NCI-H1105 (cell line): ENCODE data around the gene CD300LF.

Source experiments
- DNase-seq: peaks from one replicate; lab custom pipeline; 2025; lab: John Stamatoyannopoulos, UW

CD300LF gene

DNA sequence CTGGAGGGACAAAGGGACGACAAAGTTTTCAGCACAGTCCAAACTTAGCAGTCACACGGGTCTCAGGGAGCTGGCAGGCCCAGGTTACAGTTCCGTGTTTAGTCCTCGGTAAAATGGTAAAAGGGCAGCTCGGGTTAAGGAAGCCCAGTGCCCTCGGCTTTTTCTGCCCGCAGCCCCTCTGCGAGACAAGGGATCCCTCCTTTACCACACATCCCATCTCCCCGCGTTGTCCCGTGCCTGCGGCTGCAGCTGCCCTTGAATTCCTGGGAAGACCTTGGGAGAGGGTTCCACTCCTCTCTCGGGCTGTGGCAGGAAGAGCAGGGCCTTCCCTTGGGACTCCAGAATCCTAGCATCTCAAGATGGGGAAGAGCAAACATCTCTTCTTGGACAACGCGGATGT is 17.1 kb upstream of the CD300LF start:
- DNase-seq = no peak

DNA sequence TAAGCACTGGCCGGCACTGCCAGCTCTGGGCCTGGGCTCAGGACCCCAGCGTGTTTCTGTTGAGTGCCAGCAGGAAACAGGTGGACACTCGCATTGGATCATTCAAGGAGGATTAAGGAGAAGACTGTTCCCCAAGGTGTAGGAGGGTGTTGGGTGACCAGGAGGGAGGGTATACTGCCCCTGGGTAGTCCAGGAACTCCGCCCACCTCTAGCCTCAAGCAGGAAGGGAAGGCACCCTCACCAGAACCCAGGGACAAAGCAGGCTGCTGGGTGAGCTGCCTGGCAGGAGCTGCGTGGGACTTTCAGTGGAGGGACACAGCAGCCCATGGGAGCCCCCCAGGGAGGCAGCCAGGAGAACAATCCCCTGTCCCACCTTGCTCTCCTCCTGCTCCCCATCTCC is 16.6 kb upstream of the CD300LF start:
- DNase-seq = no peak

DNA sequence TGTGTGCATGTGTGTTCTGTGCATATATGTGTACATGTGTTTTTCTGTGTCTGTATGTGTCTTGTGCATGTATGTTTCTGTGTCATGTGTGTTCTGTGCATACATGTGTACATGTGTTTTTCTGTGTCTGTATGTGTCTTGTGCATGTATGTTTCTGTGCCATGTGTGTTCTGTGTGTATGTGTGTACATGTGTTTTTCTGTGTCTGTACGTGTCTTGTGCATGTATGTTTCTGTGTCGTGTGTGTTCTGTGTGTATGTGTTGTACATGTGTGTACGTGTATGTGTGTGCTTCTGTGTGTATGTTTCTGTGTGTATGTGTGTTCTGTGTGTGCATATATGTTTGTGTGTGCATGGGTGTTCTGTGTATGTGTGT is 16.0 kb upstream of the CD300LF start:
- no peak for DNase-seq

DNA sequence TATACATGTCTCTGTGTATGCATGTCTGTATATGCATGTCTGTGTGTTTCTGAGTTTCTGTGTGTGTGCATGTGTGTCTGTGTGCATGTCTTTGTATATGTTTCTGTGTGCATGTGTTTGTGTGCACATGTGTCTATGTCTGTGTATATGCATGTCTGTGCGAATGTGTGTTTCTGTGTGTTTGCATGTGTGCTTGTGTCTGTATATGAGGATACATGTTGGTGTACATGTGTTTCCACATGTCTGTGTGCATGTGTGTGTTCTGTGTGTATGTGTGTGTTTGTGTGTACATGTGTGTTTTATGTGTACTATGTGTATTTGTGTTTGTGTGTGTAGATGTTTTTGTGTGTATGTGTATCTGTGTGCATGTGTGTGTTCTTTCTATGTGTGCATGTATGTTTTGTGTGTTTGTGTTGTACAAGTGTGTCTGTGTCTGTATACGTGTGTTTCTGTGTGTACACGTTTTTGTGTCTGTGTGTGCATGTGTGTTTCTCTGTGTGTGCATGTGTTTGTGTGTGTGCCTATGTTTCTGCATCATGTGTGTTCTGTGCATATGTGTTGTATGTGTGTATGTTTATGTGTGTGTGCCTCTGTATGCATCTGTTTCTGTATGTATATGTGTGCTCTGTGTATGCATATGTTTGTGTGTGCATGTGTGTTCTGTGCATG is 15.4 kb upstream of the CD300LF start:
- DNase-seq = no peak

DNA sequence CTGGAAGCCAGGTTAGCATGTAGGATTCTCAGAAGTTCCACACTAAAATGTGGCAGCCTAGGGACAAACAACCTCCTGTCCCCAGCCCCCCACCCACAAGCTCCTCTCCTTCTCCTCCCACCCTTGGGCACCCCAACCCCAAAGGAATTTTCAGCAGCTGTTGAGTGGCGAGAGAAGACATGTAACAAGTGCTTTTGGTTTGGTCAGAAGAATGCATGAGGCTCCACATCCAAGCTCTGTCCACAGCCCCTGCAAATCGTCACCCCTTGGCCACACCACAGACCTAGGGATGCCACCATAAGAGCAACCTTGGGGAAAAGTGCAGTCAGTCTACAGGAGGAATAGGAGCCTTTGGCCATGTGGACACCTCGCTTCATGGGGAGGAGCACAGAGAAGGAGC is 12.4 kb upstream of the CD300LF start:
- DNase-seq = no peak

DNA sequence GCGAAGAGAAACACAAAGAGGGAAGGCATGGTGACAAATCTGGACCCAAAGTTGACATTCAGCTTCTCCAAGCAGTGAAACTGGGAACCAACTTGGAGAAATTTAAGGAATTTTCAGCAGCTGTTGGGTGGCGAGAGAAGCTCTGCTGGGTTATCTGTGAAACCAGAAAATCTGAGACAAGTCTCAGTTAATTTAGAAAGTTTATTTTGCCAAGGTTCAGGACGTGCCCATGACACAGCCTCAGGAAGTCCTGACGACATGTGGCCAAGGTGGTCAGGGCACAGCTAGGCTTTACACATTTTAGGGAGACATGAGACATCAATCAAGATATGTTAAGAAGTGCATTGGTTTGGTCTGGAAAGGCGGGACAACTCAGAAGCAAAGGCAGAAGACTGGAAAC is 11.2 kb upstream of the CD300LF start:
- DNase-seq = no peak

DNA sequence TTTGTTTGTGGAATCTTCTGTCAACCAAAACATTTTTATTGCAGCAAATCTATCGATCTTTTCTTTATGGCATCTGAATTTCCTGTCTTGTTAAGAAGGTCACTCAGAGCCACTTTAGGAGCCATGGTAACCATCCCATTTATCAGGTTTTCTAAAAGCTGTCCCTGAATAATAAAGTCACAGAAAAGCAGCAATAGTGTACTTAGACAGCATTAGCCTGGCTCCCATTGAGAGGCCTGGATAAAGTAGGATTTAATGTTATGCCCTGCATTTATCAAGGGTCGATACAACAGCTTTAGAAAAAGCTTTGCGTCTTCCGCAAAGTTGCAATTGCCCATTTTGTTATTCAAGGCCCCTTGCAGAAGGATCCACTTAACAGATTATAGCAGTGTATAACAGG is 10.1 kb upstream of the CD300LF start:
- no peak for DNase-seq

DNA sequence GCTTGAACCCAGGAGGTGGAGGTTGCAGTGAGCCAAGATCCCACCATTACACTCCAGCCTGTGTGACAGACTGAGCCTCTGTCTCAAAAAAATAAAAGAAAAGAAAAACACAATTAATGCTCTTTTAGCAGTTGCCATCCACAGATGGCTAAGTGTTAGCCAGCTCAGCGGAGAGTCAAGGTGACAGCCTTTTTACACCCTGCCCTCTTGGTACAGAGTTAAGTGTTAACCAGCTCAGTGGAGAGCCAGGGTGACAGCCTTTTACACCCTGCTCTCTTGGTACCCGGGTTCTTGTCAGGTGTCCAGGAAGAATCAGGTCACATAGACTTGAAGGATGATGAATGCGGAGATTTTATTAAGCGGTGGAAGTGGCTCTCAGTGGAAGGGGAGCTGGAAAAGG is 7.8 kb upstream of the CD300LF start:
- no peak for DNase-seq

DNA sequence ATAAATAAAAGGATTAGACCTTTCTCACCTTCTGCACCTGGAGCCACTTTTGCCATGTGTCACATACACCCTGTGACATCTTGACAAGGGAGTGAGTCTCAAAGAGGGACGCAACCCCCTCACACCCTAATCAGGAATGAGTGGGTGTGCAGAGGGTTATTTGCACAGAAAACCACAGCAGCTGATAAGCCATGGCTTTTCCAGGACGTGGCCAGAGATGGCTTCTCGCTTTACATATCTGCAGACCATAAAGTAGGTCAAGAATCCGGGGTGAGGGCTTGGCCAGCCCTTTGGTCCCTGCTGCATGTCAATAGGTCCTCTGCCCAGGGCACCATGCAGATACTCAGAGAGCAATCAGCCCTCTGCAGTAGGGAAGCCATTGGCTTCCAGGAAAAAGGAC is 2.4 kb upstream of the CD300LF start:
- no peak for DNase-seq

DNA sequence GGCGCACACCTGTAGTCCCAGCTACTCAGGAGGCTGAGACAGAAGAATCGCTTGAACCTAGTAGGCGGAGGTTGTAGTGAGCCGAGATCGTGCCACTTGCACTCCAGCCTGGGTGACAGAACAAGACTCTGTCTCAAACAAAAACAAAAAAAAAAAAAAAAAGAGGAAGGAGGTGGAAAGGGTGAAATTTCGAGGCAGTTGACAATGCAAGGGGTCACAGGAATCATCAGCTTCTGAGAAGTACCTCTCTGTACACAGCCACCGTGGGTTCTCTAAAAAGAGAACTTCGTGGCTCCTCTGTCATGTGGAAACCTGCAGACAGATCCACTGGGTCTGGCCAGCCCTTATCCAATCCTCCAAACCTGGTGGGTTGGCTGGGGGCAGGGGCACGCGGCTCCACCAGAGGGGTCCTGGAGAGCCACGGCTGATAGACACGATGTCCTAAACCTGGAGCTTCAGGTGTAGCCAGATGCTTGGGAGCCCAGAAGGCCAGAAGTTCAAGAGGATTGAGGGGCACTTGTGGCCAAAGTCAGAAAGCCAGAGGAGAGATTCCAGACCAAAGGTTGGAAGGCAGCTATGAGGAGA is 540 bp upstream of the CD300LF start:
- no peak for DNase-seq

DNA sequence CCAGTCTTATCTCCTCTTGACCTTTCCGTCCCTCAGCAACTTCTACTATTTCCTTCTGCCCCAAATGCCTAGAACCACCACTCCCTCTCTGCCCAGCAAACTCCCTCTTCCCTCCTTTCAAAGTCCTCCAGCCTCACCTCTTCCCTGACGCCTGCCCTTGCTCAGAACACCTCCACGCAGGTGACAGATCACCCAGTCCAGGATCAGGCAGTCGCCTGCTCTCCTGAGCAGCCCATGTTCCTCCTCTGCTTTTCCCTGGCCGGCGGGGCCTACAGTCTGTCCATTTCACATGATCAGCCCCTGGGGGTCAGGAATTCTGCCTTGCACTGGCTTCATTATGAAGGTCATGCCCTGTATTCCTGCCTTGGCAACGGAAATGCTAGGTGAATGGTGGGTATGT is 422 bp downstream of the CD300LF start:
- DNase-seq = no peak

DNA sequence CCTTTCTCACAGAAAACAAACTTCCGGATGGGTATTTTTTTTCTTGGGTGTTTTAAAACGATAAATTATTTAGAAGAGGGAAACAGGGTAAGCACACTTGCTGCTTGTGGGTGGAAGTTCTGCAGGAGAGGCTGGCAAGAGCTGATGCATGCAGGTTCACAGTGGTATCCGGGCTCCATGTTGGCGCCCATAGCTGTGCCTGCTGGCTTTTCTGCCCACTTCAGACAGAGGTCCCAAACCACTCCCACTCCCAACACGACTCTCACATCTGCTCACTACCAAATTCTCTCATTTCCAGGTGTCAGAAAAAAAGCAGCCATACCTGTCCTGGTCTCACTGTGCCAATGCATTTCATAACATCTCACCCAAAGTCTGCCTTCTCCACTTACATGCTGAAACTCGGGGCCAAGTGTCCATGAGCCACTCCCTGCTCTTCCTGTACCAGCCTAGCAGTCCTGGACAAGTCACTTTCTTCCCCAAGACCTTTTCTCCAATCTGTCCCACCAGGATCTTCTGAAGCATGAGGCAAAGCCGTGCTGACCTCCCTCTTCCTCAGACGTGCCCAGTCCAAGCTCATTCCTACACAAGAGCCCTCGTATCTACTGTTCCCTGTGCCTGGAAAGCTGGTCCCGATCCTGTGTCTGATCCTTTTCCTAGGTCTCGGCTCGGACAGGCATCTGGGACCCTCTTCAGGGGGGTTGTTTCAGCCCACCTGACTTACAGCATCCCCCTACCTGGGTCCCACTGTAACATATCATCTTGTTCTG is 1.5 kb downstream of the CD300LF start:
- DNase-seq = no peak

DNA sequence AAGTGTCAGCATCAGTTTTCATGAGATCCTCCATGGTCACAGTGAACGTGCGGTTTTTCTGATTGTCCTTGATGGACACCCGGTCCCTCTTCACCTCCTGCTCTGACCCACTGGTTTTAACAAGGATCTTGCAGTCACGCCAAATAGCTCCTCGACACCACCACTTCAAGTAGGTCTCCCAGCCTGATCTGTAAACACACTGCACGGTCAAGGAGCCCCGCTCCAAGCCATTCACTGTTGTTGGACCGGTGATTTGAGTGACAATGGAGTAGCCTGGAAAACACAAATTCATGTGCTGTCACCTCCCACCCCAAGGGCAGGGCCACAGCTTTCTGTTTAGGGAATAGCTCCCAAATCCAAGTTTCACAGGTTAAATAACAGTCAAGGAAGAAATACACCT is 8.2 kb downstream of the CD300LF start:
- DNase-seq = no peak

DNA sequence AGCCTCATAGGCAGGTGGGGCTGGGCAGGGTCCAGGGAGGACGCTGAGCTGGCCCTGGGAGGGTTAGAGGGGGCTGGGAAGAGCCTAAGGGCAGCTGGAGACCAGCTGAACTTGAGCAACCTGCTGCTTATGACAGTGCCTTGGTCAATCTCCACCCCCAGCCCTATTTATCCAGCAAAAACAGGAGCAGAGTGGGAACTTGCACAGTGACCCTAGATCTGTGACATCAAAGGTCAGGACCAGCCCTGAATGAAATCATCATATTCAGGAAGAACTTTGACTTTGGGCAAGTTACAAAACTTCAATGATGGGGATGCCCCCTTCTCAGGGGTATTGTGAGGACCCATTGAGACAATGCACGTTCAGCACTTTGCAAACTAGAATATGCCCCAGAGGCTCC is 9.4 kb downstream of the CD300LF start:
- DNase-seq = no peak

DNA sequence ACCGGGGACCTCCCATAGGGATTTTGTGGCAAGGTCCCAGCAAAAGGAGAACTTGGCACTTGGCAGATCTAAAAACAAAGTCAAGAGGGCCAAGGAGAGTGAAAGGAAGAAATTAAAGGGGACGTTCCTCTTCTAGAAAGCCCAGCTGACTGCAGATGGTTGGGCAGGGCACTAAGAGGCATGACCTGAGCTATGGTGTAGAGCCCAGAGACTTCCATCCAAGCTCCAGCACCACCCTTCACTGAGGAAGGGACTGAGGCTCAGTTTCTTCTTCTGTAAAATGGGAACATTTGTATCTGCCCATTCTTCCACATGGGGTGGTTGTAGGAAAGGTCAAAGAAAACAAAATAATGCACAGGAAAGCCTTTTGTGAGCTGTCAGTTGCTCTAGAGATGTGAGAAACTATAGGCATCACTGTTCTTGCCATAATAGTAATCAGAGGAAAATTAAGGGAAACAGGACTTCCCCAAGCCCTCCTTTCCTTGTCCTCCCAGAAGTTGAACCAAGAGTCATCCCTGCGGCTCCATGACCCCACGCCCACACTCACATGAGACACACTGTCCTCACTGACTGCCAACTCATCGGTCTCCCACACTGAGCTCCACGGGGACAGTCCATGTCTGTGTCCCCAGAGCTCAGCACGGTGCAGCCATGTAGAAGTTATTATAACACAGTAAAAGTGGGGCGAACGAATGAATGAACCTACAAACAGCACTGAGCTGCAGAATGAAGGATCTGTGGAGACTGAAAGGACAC is 10.4 kb downstream of the CD300LF start:
- no peak for DNase-seq

DNA sequence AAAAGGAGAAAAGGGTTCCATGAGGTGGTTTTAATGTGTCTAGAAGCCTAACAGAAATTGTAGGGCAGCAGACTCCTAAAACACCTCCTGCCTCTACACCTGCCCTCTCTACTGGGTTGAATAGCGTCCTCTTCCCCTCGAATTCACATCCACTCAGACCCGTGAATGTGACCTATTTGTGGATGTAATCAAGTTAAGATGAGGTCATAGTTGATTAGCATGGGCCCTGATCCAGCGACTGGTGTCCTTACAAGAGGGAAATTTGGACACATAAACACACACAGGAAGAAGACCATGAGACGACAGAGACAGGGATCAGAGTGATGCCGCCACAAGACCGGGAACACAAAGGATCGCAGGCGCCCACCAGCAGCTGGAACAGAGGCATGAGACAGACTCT is 13.5 kb downstream of the CD300LF start:
- no peak for DNase-seq

DNA sequence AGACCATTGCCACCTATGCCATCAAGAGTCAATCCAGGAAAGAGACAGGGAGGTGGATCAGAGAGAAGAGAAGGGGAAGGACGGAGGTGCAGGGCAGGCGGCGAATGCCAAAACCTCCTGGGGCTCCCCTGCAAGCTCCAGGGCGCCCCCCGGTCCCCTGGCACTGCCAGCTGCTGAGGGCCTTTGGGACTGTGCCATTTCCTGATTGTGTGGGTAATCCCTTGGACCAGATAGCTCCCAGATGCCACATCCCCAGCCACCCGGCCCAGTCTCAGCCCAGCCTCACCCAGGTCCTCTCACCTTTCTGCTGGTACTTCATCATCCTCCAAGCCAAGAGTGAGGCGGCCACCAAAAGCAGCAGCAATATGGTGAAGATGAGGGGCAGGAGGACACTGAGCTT is 14.7 kb downstream of the CD300LF start:
- no peak for DNase-seq

DNA sequence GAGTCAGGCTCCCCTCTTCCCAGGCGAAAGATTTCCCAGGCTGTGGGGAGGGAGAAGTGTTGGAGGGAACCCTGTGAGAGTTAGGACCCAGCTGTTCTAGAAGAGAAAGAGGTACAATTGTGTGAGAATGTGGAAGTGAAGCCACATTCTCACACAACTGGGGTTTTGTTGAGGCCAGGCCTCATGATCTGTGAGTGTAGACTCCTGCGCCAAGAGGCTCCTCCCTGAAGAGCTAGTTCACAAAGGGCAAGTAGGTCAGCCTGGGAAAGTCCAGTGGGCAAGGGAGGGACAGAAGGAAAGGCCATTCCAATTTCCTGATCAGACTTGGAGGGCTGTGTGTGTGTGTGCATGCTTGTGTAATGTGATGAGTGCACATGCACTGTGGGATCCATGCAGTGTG is 15.2 kb downstream of the CD300LF start:
- no peak for DNase-seq

DNA sequence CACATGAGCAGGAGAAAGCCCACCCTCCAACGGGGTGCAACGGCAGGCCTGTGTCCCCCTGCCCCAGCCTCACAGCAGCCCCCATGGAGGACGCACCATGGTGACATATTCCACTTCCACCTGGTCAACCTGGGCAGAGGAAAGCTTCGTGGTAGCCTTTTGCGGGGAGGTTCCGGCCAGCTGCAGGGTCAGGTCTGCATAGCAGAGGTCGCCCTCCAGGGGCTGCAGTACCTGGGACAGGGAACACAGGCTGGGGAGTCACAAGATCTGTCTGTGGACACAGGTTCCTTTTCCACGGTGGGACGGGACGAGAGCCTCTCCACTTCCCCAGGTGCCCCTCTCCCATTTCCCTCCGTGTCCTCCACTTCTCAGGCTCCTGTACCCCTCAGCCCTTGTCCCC is 17.1 kb downstream of the CD300LF start:
- no peak for DNase-seq

DNA sequence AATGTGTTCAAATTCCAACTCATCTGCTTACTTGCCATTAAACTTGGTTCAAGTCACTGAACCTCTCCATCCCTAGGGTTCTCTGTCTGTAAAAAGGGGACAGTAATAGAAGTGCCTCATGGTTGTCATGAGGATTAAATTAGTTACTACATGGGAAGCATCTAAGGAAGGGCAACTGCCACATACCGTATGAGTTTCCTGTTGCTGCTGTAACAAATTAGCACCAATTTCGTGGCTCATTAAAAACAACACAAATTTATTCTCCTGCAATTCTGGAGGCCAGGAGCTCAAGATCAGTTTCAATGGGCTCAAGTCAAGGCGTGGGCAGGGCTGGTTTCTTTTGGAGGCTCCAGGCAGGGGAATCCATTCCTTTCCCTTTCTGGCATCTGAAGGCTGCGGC is 18.6 kb downstream of the CD300LF start:
- DNase-seq = no peak

DNA sequence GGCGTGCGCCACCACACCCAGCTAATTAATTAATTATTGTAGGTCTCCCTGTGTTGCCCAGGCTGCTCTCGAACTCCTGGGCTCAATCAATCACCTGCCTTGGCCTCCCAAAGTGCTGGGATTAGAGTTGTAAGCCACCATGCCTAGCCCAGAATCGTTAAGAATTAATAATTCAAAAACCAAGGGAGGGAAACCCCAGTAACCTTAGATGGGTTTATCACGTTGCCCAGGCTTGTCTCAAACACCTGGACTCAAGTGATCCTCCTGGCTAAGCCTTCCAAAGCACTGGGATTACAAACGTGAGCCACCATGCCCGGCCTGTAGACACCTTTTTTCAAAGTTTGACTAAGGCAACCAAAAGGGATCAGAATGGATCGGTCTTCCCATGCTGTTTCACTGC is 21.6 kb downstream of the CD300LF start:
- DNase-seq = no peak

DNA sequence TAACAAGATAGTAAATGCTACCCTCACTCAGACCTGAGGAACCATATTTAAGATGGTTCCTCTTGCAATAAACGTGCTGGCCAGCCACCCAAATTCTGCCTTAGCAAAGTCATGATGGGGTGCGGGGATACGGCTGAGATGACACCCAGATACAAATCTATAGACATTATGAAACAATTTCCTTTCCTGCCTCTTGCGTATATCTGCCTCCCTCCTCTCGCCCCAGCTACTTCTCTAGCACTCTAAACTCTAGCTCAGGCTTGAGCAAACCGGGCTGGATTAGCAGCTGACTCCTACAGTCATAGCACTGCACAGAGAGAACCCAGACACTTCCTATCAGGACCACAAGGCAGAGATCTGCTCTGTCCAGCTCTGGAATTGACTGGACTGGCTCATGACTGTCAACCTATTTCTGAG is 22.3 kb downstream of the CD300LF start:
- no peak for DNase-seq

DNA sequence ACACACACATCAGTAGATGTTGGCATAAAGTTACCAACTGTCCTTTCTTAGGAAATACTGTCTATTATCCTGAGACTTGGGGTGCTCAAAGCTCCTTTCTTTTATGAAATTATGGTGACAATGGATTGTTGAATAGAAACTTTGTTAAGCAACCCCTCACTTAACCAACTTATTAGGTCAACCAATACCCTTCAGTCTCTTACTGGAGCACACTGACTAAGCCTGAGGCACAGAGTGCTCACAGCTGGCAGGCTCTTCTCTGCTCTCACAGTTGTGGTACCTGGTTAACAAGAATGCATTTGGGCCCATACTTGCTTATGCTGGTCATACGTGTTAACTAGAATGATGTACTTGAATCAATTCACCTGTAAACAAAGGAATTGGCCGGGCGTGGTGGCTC is 24.8 kb downstream of the CD300LF start:
- DNase-seq = no peak
